ENCODE measurements around the gene CTNNA3.

CTNNA3 gene

GRCh38 chr10:65911151-65911835 is 1784.7 kb downstream of the CTNNA3 start:
- no peak for TF ChIP-seq CTCF (IDR thresholded peaks at IDR 0.05; ENCODE audit: insufficient read depth, low read depth, low read length, missing control alignments)
- H3K4me3 ChIP-seq (ENCODE audit: low read length): no peak overlapping the region
- no peak for DNase-seq (ENCODE audit: low read depth)

GRCh38 chr10:65910209-65910608 is 1785.8 kb downstream of the CTNNA3 start:
- H3K4me3 ChIP-seq (ENCODE audit: low read length): no peak overlapping the region
- no peak for TF ChIP-seq CTCF (IDR thresholded peaks at IDR 0.05; ENCODE audit: insufficient read depth, low read depth, low read length, missing control alignments)

GRCh38 chr10:65907199-65907712 is 1788.7 kb downstream of the CTNNA3 start:
- no peak for TF ChIP-seq CTCF (IDR thresholded peaks at IDR 0.05; ENCODE audit: insufficient read depth, low read depth, low read length, missing control alignments)
- no peak overlapping the region for H3K4me3 ChIP-seq (ENCODE audit: low read length)
- no peak for DNase-seq (ENCODE audit: low read depth)

More at GRCh38 chr10:65910209-65910608, 1785.8 kb downstream of the CTNNA3 start:
- DNase-seq (ENCODE audit: low read depth): no peak

- no peak for DNase-seq (ENCODE audit: low read depth)
- TF ChIP-seq CTCF (IDR thresholded peaks at IDR 0.05; ENCODE audit: insufficient read depth, low read depth, low read length, missing control alignments): no peak
- H3K4me3 ChIP-seq (ENCODE audit: low read length): no peak overlapping the region
Observed at GRCh38 chr10:65903620-65904019, 1792.4 kb downstream of the CTNNA3 start.

- H3K4me3 ChIP-seq (ENCODE audit: low read length): no peak overlapping the region
- no peak for TF ChIP-seq CTCF (IDR thresholded peaks at IDR 0.05; ENCODE audit: insufficient read depth, low read depth, low read length, missing control alignments)
- no peak for DNase-seq (ENCODE audit: low read depth)
Observed at GRCh38 chr10:65900271-65900670, 1795.7 kb downstream of the CTNNA3 start.

- no peak for DNase-seq (ENCODE audit: low read depth)
- TF ChIP-seq CTCF (IDR thresholded peaks at IDR 0.05; ENCODE audit: insufficient read depth, low read depth, low read length, missing control alignments): no peak
- no peak overlapping the region for H3K4me3 ChIP-seq (ENCODE audit: low read length)
Observed at GRCh38 chr10:65898055-65898454, 1797.9 kb downstream of the CTNNA3 start.

GRCh38 chr10:65894961-65895360 is 1801.0 kb downstream of the CTNNA3 start:
- no peak for DNase-seq (ENCODE audit: low read depth)
- no peak for TF ChIP-seq CTCF (IDR thresholded peaks at IDR 0.05; ENCODE audit: insufficient read depth, low read depth, low read length, missing control alignments)
- no peak overlapping the region for H3K4me3 ChIP-seq (ENCODE audit: low read length)

All from epithelial cell of esophagus (primary cell).